ENCODE data around the gene CTNNA2. TPM values are rescaled to one million over a fixed set of nuclear protein-coding genes. Genes with fewer than 3 reads are reported as not detected.

CTNNA2 gene
- total and polyA plus RNA-seq, 12 donors = 0.12 to 5.0 (median 1.4) TPM; not detected in 1

DNA sequence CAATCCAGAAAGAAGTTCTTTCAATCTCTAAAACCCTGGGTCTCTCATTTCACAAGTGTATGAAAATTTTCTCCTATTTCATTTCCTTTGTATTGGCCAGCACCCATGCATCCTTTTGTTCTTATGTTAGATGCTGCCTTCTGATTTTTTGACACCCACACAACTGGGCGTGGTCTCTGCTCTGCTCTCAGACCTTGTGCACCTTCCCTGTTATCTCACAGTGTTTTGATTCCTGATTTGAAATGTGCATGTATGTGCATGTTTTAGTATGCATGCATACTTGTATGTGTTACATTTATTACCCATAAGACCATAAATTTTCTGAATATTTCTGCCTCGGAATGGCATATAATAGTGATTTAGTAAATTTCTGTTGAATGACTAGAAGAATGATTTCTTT, 152.2 kb downstream of the CTNNA2 start:
- 62 to 85% (median 68%) methylated on average over 2 of the region's 2 CpGs for WGBS, 4 donors
- intact Hi-C loops (cut with DNase I) = no loop called here
- DNase-seq = no peak
- no peaks in the 10 kb centered on the region for H3K36me3 ChIP-seq (replicated peaks in 1 of 2)
- no peaks in the 10 kb centered on the region for H3K9me3 ChIP-seq (replicated peaks in 1 of 3)
- H3K4me1 ChIP-seq (replicated peaks in 1 of 2) = no peaks in the 10 kb centered on the region
- no peak overlapping the region for H3K27ac ChIP-seq
- H3K4me3 ChIP-seq = no peak overlapping the region
- TF ChIP-seq POLR2A (IDR thresholded peaks at IDR 0.05) = no peak
- TF ChIP-seq, protein P1, sequence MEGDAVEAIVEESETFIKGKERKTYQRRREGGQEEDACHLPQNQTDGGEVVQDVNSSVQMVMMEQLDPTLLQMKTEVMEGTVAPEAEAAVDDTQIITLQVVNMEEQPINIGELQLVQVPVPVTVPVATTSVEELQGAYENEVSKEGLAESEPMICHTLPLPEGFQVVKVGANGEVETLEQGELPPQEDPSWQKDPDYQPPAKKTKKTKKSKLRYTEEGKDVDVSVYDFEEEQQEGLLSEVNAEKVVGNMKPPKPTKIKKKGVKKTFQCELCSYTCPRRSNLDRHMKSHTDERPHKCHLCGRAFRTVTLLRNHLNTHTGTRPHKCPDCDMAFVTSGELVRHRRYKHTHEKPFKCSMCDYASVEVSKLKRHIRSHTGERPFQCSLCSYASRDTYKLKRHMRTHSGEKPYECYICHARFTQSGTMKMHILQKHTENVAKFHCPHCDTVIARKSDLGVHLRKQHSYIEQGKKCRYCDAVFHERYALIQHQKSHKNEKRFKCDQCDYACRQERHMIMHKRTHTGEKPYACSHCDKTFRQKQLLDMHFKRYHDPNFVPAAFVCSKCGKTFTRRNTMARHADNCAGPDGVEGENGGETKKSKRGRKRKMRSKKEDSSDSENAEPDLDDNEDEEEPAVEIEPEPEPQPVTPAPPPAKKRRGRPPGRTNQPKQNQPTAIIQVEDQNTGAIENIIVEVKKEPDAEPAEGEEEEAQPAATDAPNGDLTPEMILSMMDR (IDR thresholded peaks at IDR 0.05) = no peak
- no peaks in the 10 kb centered on the region for H3K27me3 ChIP-seq

DNA sequence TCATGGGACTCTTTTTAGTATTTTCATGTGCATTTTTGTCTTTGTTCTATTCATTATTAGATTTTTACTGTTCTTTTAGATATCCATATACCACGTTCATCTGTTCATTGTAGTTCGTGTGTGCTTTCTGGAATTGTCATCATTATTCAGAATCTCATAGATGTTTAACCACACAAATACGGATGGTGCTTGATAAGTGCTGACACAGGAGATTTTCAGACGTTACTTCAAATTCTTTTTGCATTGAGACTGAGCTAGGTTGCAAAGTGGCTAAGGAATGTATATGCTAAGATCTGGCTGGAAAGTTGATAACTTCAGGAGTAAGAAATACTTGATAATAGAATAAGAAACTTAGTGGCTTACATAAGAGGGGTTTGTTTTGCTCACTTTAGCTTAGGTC, 153.6 kb downstream of the CTNNA2 start:
- Histone ChIP-seq H3K4me1 (replicated peaks in 1 of 2) (no peaks in the 10 kb centered on the region), H3K36me3 (replicated peaks in 1 of 2) (no peaks in the 10 kb centered on the region), H3K27ac (no peak overlapping the region), H3K4me3 (no peak overlapping the region), H3K9me3 (replicated peaks in 1 of 3) (no peaks in the 10 kb centered on the region), H3K27me3 (no peaks in the 10 kb centered on the region)
- TF ChIP-seq, protein P1 (IDR thresholded peaks at IDR 0.05) = no peak
- TF ChIP-seq POLR2A (IDR thresholded peaks at IDR 0.05) = no peak
- 61 to 76% (median 69%) methylated on average over 4 of the region's 4 CpGs for WGBS, 4 donors
- intact Hi-C loops (cut with DNase I) = no loop called here
- DNase-seq = no peak

DNA sequence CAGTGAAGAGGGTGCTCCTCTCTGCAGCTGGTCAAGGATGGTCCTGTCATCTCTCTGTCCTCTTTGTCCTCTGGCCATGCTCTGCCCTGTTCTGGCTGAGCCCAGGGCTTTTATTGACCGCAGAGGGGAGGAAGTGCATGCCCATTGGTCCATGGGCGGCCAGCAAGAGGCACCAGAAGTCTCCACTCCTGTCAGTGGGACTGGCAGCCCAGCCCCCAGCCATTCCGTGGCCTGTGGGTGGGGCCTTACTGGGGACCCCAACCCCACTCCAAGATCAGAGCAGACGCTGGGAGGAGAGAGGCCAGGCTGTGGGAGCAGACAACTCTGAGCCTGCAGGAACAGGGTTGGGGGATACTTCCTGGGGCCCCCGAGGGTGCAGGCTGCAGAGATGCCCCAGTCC, 156.9 kb downstream of the CTNNA2 start:
- no peaks in the 10 kb centered on the region for H3K9me3 ChIP-seq (replicated peaks in 1 of 3)
- no peaks in the 10 kb centered on the region for H3K27me3 ChIP-seq
- no peaks in the 10 kb centered on the region for H3K36me3 ChIP-seq (replicated peaks in 1 of 2)
- no peak overlapping the region for H3K4me3 ChIP-seq
- intact Hi-C loops (cut with DNase I) = no loop called here
- no peak overlapping the region for H3K27ac ChIP-seq
- no peaks in the 10 kb centered on the region for H3K4me1 ChIP-seq (replicated peaks in 1 of 2)
- TF ChIP-seq, protein P1 (IDR thresholded peaks at IDR 0.05) = no peak
- no peak for TF ChIP-seq POLR2A (IDR thresholded peaks at IDR 0.05)
- WGBS, 4 donors = 69 to 80% (median 76%) methylated on average over 1 to 5 of the region's 5 CpGs
- no peak for DNase-seq

DNA sequence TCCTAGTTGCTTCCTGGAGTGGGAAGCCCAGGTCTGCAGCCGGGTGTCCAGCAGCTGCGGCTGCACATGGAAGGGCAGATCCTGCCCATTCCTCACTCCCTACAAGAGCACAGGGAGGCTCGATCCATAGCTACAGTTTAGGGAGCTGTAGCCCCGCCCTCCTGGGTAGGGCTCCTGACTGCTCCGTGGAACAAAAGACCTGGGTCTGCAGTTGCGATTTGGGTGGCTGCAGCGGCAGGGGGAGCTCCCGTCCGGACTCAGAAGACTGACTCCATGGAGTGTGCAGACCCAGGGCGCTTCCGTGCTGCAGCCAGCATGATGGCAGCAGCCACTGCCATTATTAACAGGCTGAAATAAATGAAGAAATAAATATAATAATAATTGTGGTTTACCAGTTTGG, 157.3 kb downstream of the CTNNA2 start:
- Histone ChIP-seq H3K36me3 (replicated peaks in 1 of 2) (no peaks in the 10 kb centered on the region), H3K4me3 (no peak overlapping the region), H3K27me3 (no peaks in the 10 kb centered on the region), H3K27ac (no peak overlapping the region), H3K9me3 (replicated peaks in 1 of 3) (no peaks in the 10 kb centered on the region), H3K4me1 (replicated peaks in 1 of 2) (no peaks in the 10 kb centered on the region)
- intact Hi-C loops (cut with DNase I) = no loop called here
- WGBS, 4 donors = 78 to 89% (median 81%) methylated on average over 6 to 11 of the region's 11 CpGs
- TF ChIP-seq, protein P1 (IDR thresholded peaks at IDR 0.05) = no peak
- TF ChIP-seq POLR2A (IDR thresholded peaks at IDR 0.05) = no peak
- no peak for DNase-seq
